Cardiac fibroblast (primary cell): ENCODE data around the gene DHX36.

ENCODE experiments used
- DNase-seq, 2 donors: peaks; one replicate each; pipeline versions ENCODE4 v3.0.0 to v3.0.0-alpha.2; 2010; ENCODE audit warnings: low read depth in 2 of 2
- H3K4me3 ChIP-seq, 2 donors: replicated peaks in 1 of 2; 1 replicate in 1 of 2; 2 replicates in 1 of 2; pipeline ENCODE4 v1.5.1; 2011; ENCODE audit warnings: low read depth in 2 of 2, low read length in 2 of 2, mild to moderate bottlenecking in 2 of 2, moderate library complexity in 1 of 2
- CTCF ChIP-seq: IDR thresholded peaks from one replicate; pipeline ENCODE4 v1.5.1; 2011; ENCODE audit warnings: low read depth, mild to moderate bottlenecking, low read length, inconsistent platforms

Gene DHX36

GRCh38 chr3:154247806-154248415 lies 76.4 kb downstream of the DHX36 start:
- no peak overlapping the region for H3K4me3 ChIP-seq
- no peak for DNase-seq
- no peak for TF ChIP-seq CTCF

GRCh38 chr3:154244644-154245043 lies 79.6 kb downstream of the DHX36 start:
- no peak for TF ChIP-seq CTCF
- H3K4me3 ChIP-seq = no peak overlapping the region
- peak; percentile 73 to 78 for DNase-seq

GRCh38 chr3:154243353-154243752 lies 80.9 kb downstream of the DHX36 start:
- H3K4me3 ChIP-seq = no peak overlapping the region
- no peak for TF ChIP-seq CTCF
- peak; percentile 68 to 75 for DNase-seq

- H3K4me3 ChIP-seq = no peak overlapping the region
- TF ChIP-seq CTCF = no peak
- DNase-seq = peak in 1 of 2 donors; percentile 9
Observed at GRCh38 chr3:154242766-154243165, 81.5 kb downstream of the DHX36 start.

- TF ChIP-seq CTCF = no peak
- no peak overlapping the region for H3K4me3 ChIP-seq
- no peak for DNase-seq
Observed at GRCh38 chr3:154241496-154241895, 82.8 kb downstream of the DHX36 start.

- H3K4me3 ChIP-seq = no peak overlapping the region
- no peak for DNase-seq
- no peak for TF ChIP-seq CTCF
Observed at GRCh38 chr3:154240235-154240634, 84.1 kb downstream of the DHX36 start.

GRCh38 chr3:154236331-154236730 lies 88.0 kb downstream of the DHX36 start:
- no peak for TF ChIP-seq CTCF
- no peak for DNase-seq

More at GRCh38 chr3:154236331-154236730, 88.0 kb downstream of the DHX36 start:
- H3K4me3 ChIP-seq = no peak overlapping the region
